Peyer's patch (tissue), 4 donors: ENCODE results near the gene ELOVL6. TPM values are rescaled to one million over a fixed set of nuclear protein-coding genes. Genes with fewer than 3 reads are reported as not detected.
A peak's percentile ranks its signal among the peaks of the same experiment; 100 is the strongest.

Experiments
- DNase-seq, 3 donors: peaks; one replicate each; pipeline ENCODE4 v3.0.0-alpha.2; 2017 to 2019
- H3K27ac ChIP-seq, 4 donors: fragments of 200-600 bp; sonication (generic); one replicate each; pipeline ENCODE4 v1.5.1; 2016 to 2019
- H3K27me3 ChIP-seq, 2 donors: fragments of 200-600 bp; sonication (generic); one replicate each; pipeline ENCODE4 v1.5.1; 2019
- H3K36me3 ChIP-seq, 3 donors: fragments of 200-600 bp; sonication (generic); one replicate each; pipeline ENCODE4 v1.5.1; 2016 to 2019
- H3K4me1 ChIP-seq, 4 donors: fragments of 200-600 bp; sonication (generic); one replicate each; pipeline ENCODE4 v1.5.1; 2016 to 2019
- H3K4me3 ChIP-seq, 4 donors: fragments of 200-600 bp; sonication (generic); 1 replicate in 3 of 4; 2 replicates in 1 of 4; pipeline ENCODE4 v1.5.1; 2016 to 2019; ENCODE audit warnings: mild to moderate bottlenecking in 1 of 4
- H3K9me3 ChIP-seq, 4 donors: fragments of 200-600 bp; sonication (generic); one replicate each; pipeline ENCODE4 v1.5.1; 2016 to 2019; ENCODE audit warnings: mild to moderate bottlenecking in 1 of 4
- POLR2A ChIP-seq, 2 donors: fragments of 450-650 bp; IDR thresholded peaks; one replicate each; pipeline ENCODE4 v1.5.1; 2017; ENCODE audit warnings: antibody characterized with exemption in 2 of 2, mild to moderate bottlenecking in 2 of 2, moderate library complexity in 2 of 2
- total RNA-seq, 4 donors: library from RNA; depleted of rRNA; stranded (reverse); fragments of >200 nt; gene quantifications; one replicate each; pipeline ENCODE4 v1.1.0, GENCODE V29; 2016
- TF ChIP-seq, protein P1 (sequence below), 6 experiments: fragments of 450-650 bp in 4 of 6; fragments of 200-600 bp in 2 of 6; sonication (generic) in 1 of 6; IDR thresholded peaks; one replicate each; pipeline ENCODE4 v1.5.1; 2017 to 2019; ENCODE audit warnings: antibody characterized with exemption in 6 of 6, mild to moderate bottlenecking in 3 of 6, moderate library complexity in 1 of 6

Gene ELOVL6
- total RNA-seq, 4 donors from 2014 or later: 3.3 to 15.5 (median 12.6) TPM

DNA sequence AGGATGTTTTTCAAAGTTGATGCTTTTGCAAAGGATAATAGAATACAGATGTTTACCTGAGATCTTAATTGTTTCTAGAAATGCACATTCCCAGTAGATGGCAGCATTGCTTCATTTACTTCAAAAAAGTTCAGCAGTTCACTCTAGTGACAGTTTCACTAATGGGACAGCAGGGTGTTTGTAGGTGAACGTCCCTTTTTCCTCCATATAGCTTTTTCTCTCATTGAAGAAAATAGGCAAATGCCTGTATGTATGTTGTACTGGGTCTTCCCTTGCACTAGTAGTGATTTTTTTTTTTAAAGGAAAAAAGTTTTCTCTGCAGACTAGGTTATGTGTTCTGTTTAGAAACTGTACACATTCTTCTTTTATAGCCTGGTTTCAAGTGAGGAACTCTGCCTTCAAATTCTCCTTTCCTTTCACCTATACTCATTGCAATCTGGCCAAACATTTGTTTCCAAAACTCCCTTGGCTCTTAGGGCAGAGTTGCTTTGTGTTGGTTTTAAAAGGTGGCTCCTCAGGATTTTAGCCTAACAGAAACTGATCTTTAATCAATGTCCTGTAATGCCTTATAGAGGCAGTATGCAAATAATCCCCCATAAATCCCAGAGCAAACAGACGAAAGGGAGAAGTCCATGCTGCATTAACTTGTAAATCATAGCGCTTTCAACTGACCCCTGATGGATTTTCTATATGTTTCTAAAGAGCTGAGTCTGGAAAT lies 199.4 kb downstream of the ELOVL6 start:
- no peak for DNase-seq
- H3K27ac ChIP-seq: no peak overlapping the region
- H3K27me3 ChIP-seq: no peaks in the 10 kb centered on the region
- peaks cover 0 to 5% (median 0%) of the 10 kb centered on the region in 4 donors for H3K4me1 ChIP-seq
- no peaks in the 10 kb centered on the region for H3K36me3 ChIP-seq
- no peak overlapping the region for H3K4me3 ChIP-seq
- TF ChIP-seq POLR2A (IDR thresholded peaks at IDR 0.05): no peak
- TF ChIP-seq, protein P1, sequence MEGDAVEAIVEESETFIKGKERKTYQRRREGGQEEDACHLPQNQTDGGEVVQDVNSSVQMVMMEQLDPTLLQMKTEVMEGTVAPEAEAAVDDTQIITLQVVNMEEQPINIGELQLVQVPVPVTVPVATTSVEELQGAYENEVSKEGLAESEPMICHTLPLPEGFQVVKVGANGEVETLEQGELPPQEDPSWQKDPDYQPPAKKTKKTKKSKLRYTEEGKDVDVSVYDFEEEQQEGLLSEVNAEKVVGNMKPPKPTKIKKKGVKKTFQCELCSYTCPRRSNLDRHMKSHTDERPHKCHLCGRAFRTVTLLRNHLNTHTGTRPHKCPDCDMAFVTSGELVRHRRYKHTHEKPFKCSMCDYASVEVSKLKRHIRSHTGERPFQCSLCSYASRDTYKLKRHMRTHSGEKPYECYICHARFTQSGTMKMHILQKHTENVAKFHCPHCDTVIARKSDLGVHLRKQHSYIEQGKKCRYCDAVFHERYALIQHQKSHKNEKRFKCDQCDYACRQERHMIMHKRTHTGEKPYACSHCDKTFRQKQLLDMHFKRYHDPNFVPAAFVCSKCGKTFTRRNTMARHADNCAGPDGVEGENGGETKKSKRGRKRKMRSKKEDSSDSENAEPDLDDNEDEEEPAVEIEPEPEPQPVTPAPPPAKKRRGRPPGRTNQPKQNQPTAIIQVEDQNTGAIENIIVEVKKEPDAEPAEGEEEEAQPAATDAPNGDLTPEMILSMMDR (IDR thresholded peaks at IDR 0.05): peak; percentile 27 to 94 (median 78)
- no peaks in the 10 kb centered on the region for H3K9me3 ChIP-seq

DNA sequence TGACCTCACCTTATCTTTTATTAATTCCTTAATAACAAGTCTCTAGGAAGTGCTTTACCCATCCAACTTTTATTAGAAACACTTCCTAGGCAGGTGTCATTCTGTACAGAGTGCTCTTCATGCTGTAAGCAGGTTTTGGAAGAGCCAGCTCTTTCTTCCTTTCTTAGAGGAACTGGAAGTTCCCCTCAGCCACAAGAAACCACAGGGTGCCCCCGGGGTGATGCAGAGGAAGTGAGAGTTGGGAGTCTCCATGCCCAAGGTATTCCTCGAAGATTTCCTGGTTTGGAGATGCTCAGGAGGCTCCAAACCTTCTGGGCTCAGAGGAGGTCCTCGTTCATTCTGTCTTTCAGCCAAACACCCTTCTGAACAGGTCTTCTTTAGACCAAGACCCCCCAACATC lies 201.9 kb downstream of the ELOVL6 start:
- Histone ChIP-seq H3K27ac (no peak overlapping the region), H3K4me3 (no peak overlapping the region), H3K36me3 (no peaks in the 10 kb centered on the region), H3K4me1 (peaks cover 0 to 5% (median 0%) of the 10 kb centered on the region in 4 donors), H3K9me3 (no peaks in the 10 kb centered on the region), H3K27me3 (no peaks in the 10 kb centered on the region)
- TF ChIP-seq, protein P1 (IDR thresholded peaks at IDR 0.05): no peak
- no peak for TF ChIP-seq POLR2A (IDR thresholded peaks at IDR 0.05)
- no peak for DNase-seq
